ENCODE results near the gene MRNIP.

DNA sequence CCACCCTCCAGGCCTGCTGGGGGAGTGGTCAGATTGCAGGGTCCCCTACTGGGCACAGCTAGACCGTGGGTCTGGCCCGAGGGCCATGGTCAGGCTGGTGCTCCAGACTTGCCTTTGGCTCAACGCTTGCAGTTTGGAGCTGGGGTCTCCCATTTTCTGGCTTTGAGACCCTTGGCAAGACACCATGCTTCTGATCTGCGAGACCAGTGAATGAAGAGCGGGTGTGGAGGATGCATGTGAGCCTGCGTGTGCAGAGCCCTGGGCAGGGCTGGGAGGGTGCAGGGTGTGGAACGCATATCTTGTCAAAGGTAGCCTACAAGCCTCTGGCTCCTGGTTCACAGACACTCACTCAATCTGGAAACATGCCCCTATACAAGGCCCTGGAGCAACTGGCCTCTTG lies 6.1 kb upstream of the MRNIP start:
- TF ChIP-seq, protein P1, sequence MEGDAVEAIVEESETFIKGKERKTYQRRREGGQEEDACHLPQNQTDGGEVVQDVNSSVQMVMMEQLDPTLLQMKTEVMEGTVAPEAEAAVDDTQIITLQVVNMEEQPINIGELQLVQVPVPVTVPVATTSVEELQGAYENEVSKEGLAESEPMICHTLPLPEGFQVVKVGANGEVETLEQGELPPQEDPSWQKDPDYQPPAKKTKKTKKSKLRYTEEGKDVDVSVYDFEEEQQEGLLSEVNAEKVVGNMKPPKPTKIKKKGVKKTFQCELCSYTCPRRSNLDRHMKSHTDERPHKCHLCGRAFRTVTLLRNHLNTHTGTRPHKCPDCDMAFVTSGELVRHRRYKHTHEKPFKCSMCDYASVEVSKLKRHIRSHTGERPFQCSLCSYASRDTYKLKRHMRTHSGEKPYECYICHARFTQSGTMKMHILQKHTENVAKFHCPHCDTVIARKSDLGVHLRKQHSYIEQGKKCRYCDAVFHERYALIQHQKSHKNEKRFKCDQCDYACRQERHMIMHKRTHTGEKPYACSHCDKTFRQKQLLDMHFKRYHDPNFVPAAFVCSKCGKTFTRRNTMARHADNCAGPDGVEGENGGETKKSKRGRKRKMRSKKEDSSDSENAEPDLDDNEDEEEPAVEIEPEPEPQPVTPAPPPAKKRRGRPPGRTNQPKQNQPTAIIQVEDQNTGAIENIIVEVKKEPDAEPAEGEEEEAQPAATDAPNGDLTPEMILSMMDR (IDR thresholded peaks at IDR 0.05; ENCODE audit: low read depth, low read length, poor library complexity, severe bottlenecking) = no peak
- TF ChIP-seq EZH2phosphoT487 (IDR thresholded peaks at IDR 0.05; ENCODE audit: borderline replicate concordance, low read length) = no peak
